PFSK-1 (cell line): ENCODE data around the gene FLRT1.

Experiments
- FOXP2 ChIP-seq: optimal IDR thresholded peaks from 2 replicates; pipeline ENCODE3; 2011; ENCODE audit warnings: borderline replicate concordance, control low read depth, inconsistent platforms; ENCODE audit not compliant: insufficient read depth; ENCODE audit errors: extremely low read length, extremely low read depth
- POLR2AphosphoS5 ChIP-seq: IDR thresholded peaks from 2 replicates; pipeline ENCODE4 v1.6.1; 2012; ENCODE audit warnings: low read depth, mild to moderate bottlenecking, control low read depth, low read length, moderate library complexity
- SIN3A ChIP-seq: IDR thresholded peaks from 2 replicates; pipeline ENCODE4 v1.6.1; 2012; ENCODE audit warnings: mild to moderate bottlenecking, low read length, moderate library complexity, borderline replicate concordance; ENCODE audit not compliant: insufficient read depth
- TAF1 ChIP-seq: IDR thresholded peaks from 2 replicates; pipeline ENCODE4 v1.6.1; 2012; ENCODE audit warnings: low read length, control low read depth, borderline replicate concordance; ENCODE audit not compliant: insufficient read depth
- TF ChIP-seq, protein P1 (sequence below), 2 experiments: IDR thresholded peaks; 2 replicates each; pipeline versions ENCODE4 v1.6.1 to v1.8.0; 2011 to 2012; ENCODE audit warnings: low read depth in 2 of 2, low read length in 2 of 2, control low read depth in 1 of 2, inconsistent platforms in 1 of 2, mild to moderate bottlenecking in 1 of 2, moderate library complexity in 1 of 2; ENCODE audit not compliant: insufficient read depth in 1 of 2

FLRT1 gene

GRCh38 chr11:64048042-64048854, 12.5 kb downstream of the FLRT1 start:
- TF ChIP-seq TAF1 = no peak
- TF ChIP-seq SIN3A = no peak

- TF ChIP-seq POLR2AphosphoS5 (no peak), FOXP2 (no peak), SIN3A (no peak), TAF1 (no peak)
- TF ChIP-seq, protein P1, sequence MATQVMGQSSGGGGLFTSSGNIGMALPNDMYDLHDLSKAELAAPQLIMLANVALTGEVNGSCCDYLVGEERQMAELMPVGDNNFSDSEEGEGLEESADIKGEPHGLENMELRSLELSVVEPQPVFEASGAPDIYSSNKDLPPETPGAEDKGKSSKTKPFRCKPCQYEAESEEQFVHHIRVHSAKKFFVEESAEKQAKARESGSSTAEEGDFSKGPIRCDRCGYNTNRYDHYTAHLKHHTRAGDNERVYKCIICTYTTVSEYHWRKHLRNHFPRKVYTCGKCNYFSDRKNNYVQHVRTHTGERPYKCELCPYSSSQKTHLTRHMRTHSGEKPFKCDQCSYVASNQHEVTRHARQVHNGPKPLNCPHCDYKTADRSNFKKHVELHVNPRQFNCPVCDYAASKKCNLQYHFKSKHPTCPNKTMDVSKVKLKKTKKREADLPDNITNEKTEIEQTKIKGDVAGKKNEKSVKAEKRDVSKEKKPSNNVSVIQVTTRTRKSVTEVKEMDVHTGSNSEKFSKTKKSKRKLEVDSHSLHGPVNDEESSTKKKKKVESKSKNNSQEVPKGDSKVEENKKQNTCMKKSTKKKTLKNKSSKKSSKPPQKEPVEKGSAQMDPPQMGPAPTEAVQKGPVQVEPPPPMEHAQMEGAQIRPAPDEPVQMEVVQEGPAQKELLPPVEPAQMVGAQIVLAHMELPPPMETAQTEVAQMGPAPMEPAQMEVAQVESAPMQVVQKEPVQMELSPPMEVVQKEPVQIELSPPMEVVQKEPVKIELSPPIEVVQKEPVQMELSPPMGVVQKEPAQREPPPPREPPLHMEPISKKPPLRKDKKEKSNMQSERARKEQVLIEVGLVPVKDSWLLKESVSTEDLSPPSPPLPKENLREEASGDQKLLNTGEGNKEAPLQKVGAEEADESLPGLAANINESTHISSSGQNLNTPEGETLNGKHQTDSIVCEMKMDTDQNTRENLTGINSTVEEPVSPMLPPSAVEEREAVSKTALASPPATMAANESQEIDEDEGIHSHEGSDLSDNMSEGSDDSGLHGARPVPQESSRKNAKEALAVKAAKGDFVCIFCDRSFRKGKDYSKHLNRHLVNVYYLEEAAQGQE (IDR thresholded peaks at IDR 0.05; ENCODE audit: insufficient read depth in 1 of 2, low read depth in 2 of 2, low read length in 2 of 2) = no peak
These were observed 13.8 kb downstream of the FLRT1 start for GRCh38 chr11:64049509-64049908.

DNA sequence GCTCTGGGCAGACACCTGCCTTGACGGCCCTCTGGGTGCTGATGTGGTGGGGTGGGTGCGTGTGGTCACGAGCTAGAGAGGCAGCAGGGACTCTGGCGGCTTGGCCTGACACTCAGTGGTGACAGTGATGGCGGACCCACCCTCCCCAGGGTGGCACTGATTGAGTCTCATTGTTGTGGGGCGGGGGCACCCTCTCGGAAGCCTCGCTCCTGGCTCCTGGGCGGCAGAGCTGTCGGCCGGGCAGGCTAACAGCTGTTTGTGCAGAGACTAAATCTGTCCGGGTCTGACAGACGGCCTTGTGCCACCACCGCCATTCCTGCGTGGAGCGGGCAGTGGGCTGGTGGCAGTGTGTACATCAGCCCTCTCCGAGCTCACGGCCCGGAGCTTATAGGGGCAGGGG, 15.6 kb downstream of the FLRT1 start:
- TF ChIP-seq, protein P1 (IDR thresholded peaks at IDR 0.05; ENCODE audit: insufficient read depth in 1 of 2, low read depth in 2 of 2, low read length in 2 of 2) = no peak
- no peak for TF ChIP-seq TAF1
- no peak for TF ChIP-seq POLR2AphosphoS5
- no peak for TF ChIP-seq SIN3A
- TF ChIP-seq FOXP2 = no peak

DNA sequence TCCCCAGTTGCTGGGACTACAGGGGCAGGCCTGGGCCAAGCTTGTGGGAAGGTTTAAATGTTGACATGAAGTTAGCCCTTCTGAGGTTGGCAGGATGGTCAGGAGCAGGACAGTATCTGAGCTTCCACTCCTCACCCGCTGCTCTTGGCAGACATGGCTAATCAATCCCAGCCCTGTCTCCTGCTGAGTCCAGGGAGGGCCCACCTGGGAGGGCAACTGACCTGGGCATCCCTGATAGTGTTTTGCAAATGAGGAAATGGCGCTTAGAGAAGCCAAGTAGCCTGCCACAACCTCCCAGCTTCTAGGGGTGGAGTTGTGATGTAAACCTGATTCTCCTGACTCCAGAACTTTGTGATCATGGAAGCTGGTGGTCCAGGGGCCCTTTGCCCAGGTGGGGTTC, 16.7 kb downstream of the FLRT1 start:
- TF ChIP-seq, protein P1 (IDR thresholded peaks at IDR 0.05; ENCODE audit: insufficient read depth in 1 of 2, low read depth in 2 of 2, low read length in 2 of 2) = no peak
- no peak for TF ChIP-seq FOXP2
- no peak for TF ChIP-seq TAF1
- TF ChIP-seq POLR2AphosphoS5 = no peak
- no peak for TF ChIP-seq SIN3A

DNA sequence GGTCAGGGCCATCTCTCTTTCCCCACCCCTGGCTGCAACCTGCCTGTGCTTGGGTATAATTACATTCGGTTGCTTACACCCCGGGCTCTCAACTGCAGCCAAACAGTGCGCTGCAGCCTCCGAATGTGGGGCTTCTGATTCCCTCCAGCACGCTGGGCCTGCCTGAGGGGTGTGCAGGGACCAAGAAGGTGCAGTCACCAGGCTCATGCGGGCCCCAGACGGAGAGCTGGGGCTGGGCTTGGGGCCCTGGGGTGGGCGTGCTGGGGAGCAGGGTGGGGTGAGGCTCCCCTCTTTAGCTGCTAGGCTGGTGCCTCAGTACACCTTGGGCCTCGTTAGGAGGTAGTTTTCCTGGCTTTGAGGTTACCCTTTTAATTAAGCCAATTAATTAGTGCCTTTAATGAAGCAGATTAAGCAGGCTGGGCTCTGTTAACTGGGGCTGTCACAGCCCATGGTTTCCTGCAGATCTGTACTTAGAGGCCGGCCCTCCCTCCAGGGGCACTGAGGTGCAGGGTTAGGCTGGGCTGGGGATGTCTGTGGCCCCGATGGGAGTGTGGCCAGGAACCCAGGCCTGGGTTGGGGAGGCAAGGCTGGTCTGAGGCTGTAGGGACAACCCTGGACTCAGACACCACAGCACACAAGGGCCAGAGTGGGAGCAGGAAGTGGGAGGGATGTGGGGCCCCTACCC, 17.3 kb downstream of the FLRT1 start:
- TF ChIP-seq POLR2AphosphoS5 (no peak), TAF1 (no peak), SIN3A (no peak), FOXP2 (no peak)
- TF ChIP-seq, protein P1 (IDR thresholded peaks at IDR 0.05; ENCODE audit: insufficient read depth in 1 of 2, low read depth in 2 of 2, low read length in 2 of 2) = no peak
